ENCODE measurements around the gene SDK1. TPM values are rescaled to one million over a fixed set of nuclear protein-coding genes. Genes with fewer than 3 reads are reported as not detected.

The SDK1 gene
- total RNA-seq, 2 experiments from 2014 or later: 0.19 to 0.36 TPM

DNA sequence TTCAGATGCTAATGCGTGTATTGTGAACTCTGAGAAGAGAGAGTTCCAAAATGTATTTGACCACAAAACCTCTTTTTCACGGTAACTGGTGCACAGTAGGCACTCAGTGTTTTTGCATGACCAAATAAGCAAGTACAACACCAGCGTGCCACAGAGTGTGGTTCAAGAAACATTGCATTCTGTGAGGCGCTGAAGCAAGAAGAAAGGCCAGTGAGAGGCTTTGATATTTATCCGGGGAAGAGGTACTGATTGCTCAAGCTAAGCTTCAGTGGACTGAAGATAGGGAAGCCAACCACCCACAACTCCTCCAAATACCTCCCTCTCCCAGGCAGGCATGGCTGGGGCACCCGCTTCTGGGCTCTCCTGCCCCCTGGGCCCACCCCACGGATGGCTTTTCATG lies 611.2 kb downstream of the SDK1 start:
- no peak overlapping the region for H3K4me3 ChIP-seq (ENCODE audit: low read depth, low read length, poor library complexity, severe bottlenecking)
- no peaks in the 10 kb centered on the region for H3K36me3 ChIP-seq (ENCODE audit: insufficient read depth, low read length)

GRCh38 chr7:3914051-3914775 lies 613.2 kb downstream of the SDK1 start:
- Histone ChIP-seq H3K79me2 (ENCODE audit: insufficient read depth, low read depth, low read length) (no peaks in the 10 kb centered on the region), H2AFZ (ENCODE audit: low read length) (no peak overlapping the region), H3K4me3 (ENCODE audit: low read depth, low read length, poor library complexity, severe bottlenecking) (no peak overlapping the region), H3K4me2 (ENCODE audit: low read length) (no peak overlapping the region), H3K9me3 (ENCODE audit: low read length) (no peaks in the 10 kb centered on the region), H3K36me3 (ENCODE audit: insufficient read depth, low read length) (no peaks in the 10 kb centered on the region), H4K20me1 (ENCODE audit: insufficient read depth, low read length) (no peaks in the 10 kb centered on the region), H3K27ac (ENCODE audit: low read depth, low read length, poor library complexity, severe bottlenecking) (no peak overlapping the region), H3K4me1 (ENCODE audit: insufficient read depth, low read length, poor library complexity, severe bottlenecking) (no peaks in the 10 kb centered on the region), H3K9me2 (ENCODE audit: insufficient read depth, low read length) (no peaks in the 10 kb centered on the region)
- no TSS peak for BruUV-seq (replicated peaks)
- CTCF ChIA-PET (ENCODE audit: unreplicated experiment): interaction anchor here (0.6 kb wide), 1 partner anchor 660 kb away, joined by 3 read pairs; no protein-coding TSS in a partner anchor
- intact Hi-C loops (cut with micrococcal nuclease; ENCODE audit: unreplicated experiment): no loop called here
- no peak for TF ChIP-seq EZH2phosphoT487 (IDR thresholded peaks at IDR 0.05; ENCODE audit: borderline replicate concordance, low read depth, low read length)
- no peak for TF ChIP-seq CTCF (conservative IDR thresholded peaks at IDR 0.05; ENCODE audit: low read length)
- no peak for DNase-seq (ENCODE audit: low spot score)
- POLR2A ChIA-PET: no interaction called here

More for the DNA sequence above, 611.2 kb downstream of the SDK1 start:
- H3K79me2 ChIP-seq (ENCODE audit: insufficient read depth, low read depth, low read length): no peaks in the 10 kb centered on the region
- ChIA-PET CTCF (ENCODE audit: unreplicated experiment) (no interaction called here), POLR2A (no interaction called here)
- no peak overlapping the region; the same call in 1 of the 2 replicates for H2AFZ ChIP-seq (ENCODE audit: low read length)
- no peak for DNase-seq (ENCODE audit: low spot score)
- H4K20me1 ChIP-seq (ENCODE audit: insufficient read depth, low read length): no peaks in the 10 kb centered on the region
- H3K27ac ChIP-seq (ENCODE audit: low read depth, low read length, poor library complexity, severe bottlenecking): no peak overlapping the region
- TF ChIP-seq CTCF (conservative IDR thresholded peaks at IDR 0.05; ENCODE audit: low read length): no peak
- BruUV-seq (replicated peaks): no TSS peak
- H3K9me3 ChIP-seq (ENCODE audit: low read length): no peaks in the 10 kb centered on the region
- no peak overlapping the region for H3K4me2 ChIP-seq (ENCODE audit: low read length)
- H3K9me2 ChIP-seq (ENCODE audit: insufficient read depth, low read length): no peaks in the 10 kb centered on the region
- H3K4me1 ChIP-seq (ENCODE audit: insufficient read depth, low read length, poor library complexity, severe bottlenecking): no peaks in the 10 kb centered on the region
- intact Hi-C loops (cut with micrococcal nuclease; ENCODE audit: unreplicated experiment): no loop called here

GRCh38 chr7:3915337-3915878 lies 614.4 kb downstream of the SDK1 start:
- Histone ChIP-seq H3K9me2 (ENCODE audit: insufficient read depth, low read length) (no peaks in the 10 kb centered on the region), H3K9me3 (ENCODE audit: low read length) (no peaks in the 10 kb centered on the region), H2AFZ (ENCODE audit: low read length) (no peak overlapping the region), H3K27ac (ENCODE audit: low read depth, low read length, poor library complexity, severe bottlenecking) (no peak overlapping the region), H3K79me2 (ENCODE audit: insufficient read depth, low read depth, low read length) (no peaks in the 10 kb centered on the region), H3K4me3 (ENCODE audit: low read depth, low read length, poor library complexity, severe bottlenecking) (no peak overlapping the region), H3K4me2 (ENCODE audit: low read length) (no peak overlapping the region), H3K36me3 (ENCODE audit: insufficient read depth, low read length) (no peaks in the 10 kb centered on the region), H4K20me1 (ENCODE audit: insufficient read depth, low read length) (no peaks in the 10 kb centered on the region), H3K4me1 (ENCODE audit: insufficient read depth, low read length, poor library complexity, severe bottlenecking) (no peaks in the 10 kb centered on the region)
- intact Hi-C loops (cut with micrococcal nuclease; ENCODE audit: unreplicated experiment): no loop called here
- TF ChIP-seq CTCF (conservative IDR thresholded peaks at IDR 0.05; ENCODE audit: low read length) (no peak), EZH2phosphoT487 (IDR thresholded peaks at IDR 0.05; ENCODE audit: borderline replicate concordance, low read depth, low read length) (no peak)
- BruUV-seq (replicated peaks): no TSS peak
- POLR2A ChIA-PET: no interaction called here
- CTCF ChIA-PET (ENCODE audit: unreplicated experiment): no interaction called here
- no peak for DNase-seq (ENCODE audit: low spot score)

Measured in OCI-LY7 (cell line).